HG03469 (cell line): ENCODE measurements around the gene PKP1.

Source experiments
- ATAC-seq: cut with Tn5 transposase; IDR thresholded peaks from one replicate; pipeline ENCODE4 v1.9.1; 2021; ENCODE audit warnings: mild to moderate bottlenecking, moderate library complexity, moderate number of reproducible peaks; ENCODE audit not compliant: unreplicated experiment

Gene PKP1

GRCh38 chr1:201364808-201365105 lies 81.5 kb downstream of the PKP1 start:
- no peak for ATAC-seq

GRCh38 chr1:201365251-201365650 lies 81.9 kb downstream of the PKP1 start:
- no peak for ATAC-seq

- no peak for ATAC-seq
Measured at GRCh38 chr1:201366696-201367095, 83.4 kb downstream of the PKP1 start.

- no peak for ATAC-seq
Measured at GRCh38 chr1:201369209-201369608, 85.9 kb downstream of the PKP1 start.

GRCh38 chr1:201370500-201370899 lies 87.2 kb downstream of the PKP1 start:
- no peak for ATAC-seq

- ATAC-seq = no peak
Measured at GRCh38 chr1:201371276-201371675, 88.0 kb downstream of the PKP1 start.

- ATAC-seq = no peak
Measured at GRCh38 chr1:201371792-201372191, 88.5 kb downstream of the PKP1 start.

GRCh38 chr1:201374364-201374763 lies 91.1 kb downstream of the PKP1 start:
- ATAC-seq = no peak

- no peak for ATAC-seq
Measured at GRCh38 chr1:201375169-201375568, 91.9 kb downstream of the PKP1 start.

GRCh38 chr1:201376107-201376463 lies 92.8 kb downstream of the PKP1 start:
- no peak for ATAC-seq

- no peak for ATAC-seq
Measured at GRCh38 chr1:201376464-201377374, 93.4 kb downstream of the PKP1 start.

- no peak for ATAC-seq
Measured at GRCh38 chr1:201377611-201378092, 94.3 kb downstream of the PKP1 start, which contains the start of gene TNNT2. Gene TNNT2 (minus strand): TSS chr1:201377680. CDS start chr1:201373254, 4,426 bp downstream.

- no peak for ATAC-seq
Measured at GRCh38 chr1:201378804-201379203, 95.5 kb downstream of the PKP1 start.

GRCh38 chr1:201379733-201380242 lies 96.5 kb downstream of the PKP1 start:
- no peak for ATAC-seq

GRCh38 chr1:201381130-201381529 lies 97.8 kb downstream of the PKP1 start:
- no peak for ATAC-seq
